OCI-LY7 (cell line): ENCODE measurements around the gene HPSE2. TPM values are rescaled to one million over a fixed set of nuclear protein-coding genes. Genes with fewer than 3 reads are reported as not detected.

Source experiments
- BruUV-seq: library from RNA; stranded (reverse); fragments of 400-500 nt; replicated peaks from 2 replicates; lab custom pipeline; 2021; lab: Mats Ljungman, UMichigan
- CTCF ChIA-PET: fragments of 300-600 bp; sonication (Branson Sonifier 250); formaldehyde crosslinking; loops from one replicate; lab custom pipeline; 2022; ENCODE audit warnings: antibody characterized with exemption; ENCODE audit not compliant: unreplicated experiment; lab: Charles Lee
- POLR2A ChIA-PET: fragments of 300-600 bp; sonication (Branson Sonifier 250); formaldehyde crosslinking; loops from one replicate; lab custom pipeline; 2022; ENCODE audit warnings: antibody characterized with exemption; lab: Charles Lee
- DNase-seq: peaks from one replicate; pipeline ENCODE4 v3.0.0-alpha.2; 2015; ENCODE audit warnings: low spot score
- H2AFZ ChIP-seq: fragments of 200-600 bp; sonication (generic), shearing (Covaris generic); 2 replicates; pipeline ENCODE4 v1.6.1; 2014; ENCODE audit warnings: mild to moderate bottlenecking, antibody characterized with exemption, low read length, moderate library complexity
- H3K27ac ChIP-seq: fragments of 200-600 bp; sonication (generic); 2 replicates; pipeline ENCODE4 v1.5.1; 2014; ENCODE audit warnings: mixed run types, low read depth, mild to moderate bottlenecking, moderate library complexity, low read length, inconsistent platforms; ENCODE audit not compliant: poor library complexity, severe bottlenecking
- H3K36me3 ChIP-seq: fragments of 200-600 bp; sonication (generic); 2 replicates; pipeline ENCODE4 v1.6.1; 2014; ENCODE audit warnings: mild to moderate bottlenecking, antibody characterized with exemption, low read length, moderate library complexity, mixed read lengths; ENCODE audit not compliant: insufficient read depth
- H3K4me1 ChIP-seq: fragments of 200-600 bp; sonication (generic); 2 replicates; pipeline ENCODE4 v1.5.1; 2014; ENCODE audit warnings: mild to moderate bottlenecking, low read length; ENCODE audit not compliant: insufficient read depth, poor library complexity, severe bottlenecking
- H3K4me2 ChIP-seq: fragments of 200-600 bp; sonication (generic); 2 replicates; pipeline ENCODE4 v1.6.1; 2014; ENCODE audit warnings: mild to moderate bottlenecking, low read length
- H3K4me3 ChIP-seq: fragments of 200-600 bp; sonication (generic); 2 replicates; pipeline ENCODE4 v1.5.1; 2014; ENCODE audit warnings: mild to moderate bottlenecking, low read depth, low read length; ENCODE audit not compliant: poor library complexity, severe bottlenecking
- H3K79me2 ChIP-seq: fragments of 200-600 bp; sonication (generic); 2 replicates; pipeline ENCODE4 v1.6.1; 2016; ENCODE audit warnings: low read depth, mild to moderate bottlenecking, low read length, moderate library complexity, mixed read lengths; ENCODE audit not compliant: insufficient read depth
- H3K9me2 ChIP-seq: fragments of 200-600 bp; sonication (generic); 2 replicates; pipeline ENCODE4 v1.6.1; 2016; ENCODE audit warnings: mild to moderate bottlenecking, low read length, mixed read lengths; ENCODE audit not compliant: insufficient read depth
- H3K9me3 ChIP-seq: fragments of 200-600 bp; sonication (generic); 2 replicates; pipeline ENCODE4 v1.6.1; 2014; ENCODE audit warnings: mild to moderate bottlenecking, mixed run types, low read length, mixed read lengths
- H4K20me1 ChIP-seq: fragments of 200-600 bp; sonication (generic); 2 replicates; pipeline ENCODE4 v1.6.1; 2014; ENCODE audit warnings: mild to moderate bottlenecking, antibody characterized with exemption, low read length, moderate library complexity, mixed read lengths; ENCODE audit not compliant: insufficient read depth
- EZH2phosphoT487 ChIP-seq: fragments of 200-600 bp; sonication (generic); IDR thresholded peaks from 2 replicates; pipeline ENCODE4 v1.6.1; 2018; ENCODE audit warnings: low read depth, borderline replicate concordance, mild to moderate bottlenecking, mixed run types, antibody characterized with exemption, low read length, moderate library complexity, mixed read lengths
- intact Hi-C: fragments of 100-400 bp; cut with micrococcal nuclease; formaldehyde crosslinking; loops from one replicate; pipeline ENCODE4 v1.10.0; 2022; ENCODE audit not compliant: unreplicated experiment
- total RNA-seq, 2 experiments: library from RNA; depleted of rRNA in 1 of 2; stranded (reverse); fragments of >200 nt in 1 of 2; shearing (Covaris generic) in 1 of 2; gene quantifications; 2 replicates each; pipeline ENCODE4 v1.2.3, GENCODE V29; 2014 to 2022
- TF ChIP-seq, protein P1 (sequence below): fragments of 200-600 bp; sonication (generic); conservative IDR thresholded peaks from 2 replicates; pipeline ENCODE4 v1.5.1; 2014; ENCODE audit warnings: mild to moderate bottlenecking, antibody characterized with exemption, low read length, moderate library complexity, mixed read lengths

The HPSE2 gene
- total RNA-seq, 2 experiments from 2014 or later = not detected

DNA sequence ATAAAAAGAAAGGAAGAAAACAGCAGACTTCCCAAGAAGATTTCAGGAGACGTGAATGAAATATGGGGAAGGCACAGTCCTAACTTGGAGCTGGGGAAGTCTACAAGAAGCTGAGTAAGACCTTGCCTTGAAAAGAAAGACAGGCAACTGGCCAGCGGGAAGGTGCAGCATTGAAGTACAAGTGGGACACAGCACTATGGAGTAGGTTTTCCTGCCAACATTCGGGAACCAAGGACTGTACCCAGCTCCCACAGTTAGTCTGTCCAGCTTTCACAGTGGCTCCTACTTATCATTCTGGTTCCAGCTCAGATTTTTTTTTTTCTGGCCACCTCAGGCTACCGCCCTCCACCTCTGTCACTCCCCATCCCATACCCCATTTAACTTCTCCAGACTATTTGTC is 798.9 kb downstream of the HPSE2 start:
- Histone ChIP-seq H3K4me2 (no peak overlapping the region), H3K36me3 (peaks cover 84% of the 10 kb centered on the region), H3K79me2 (no peaks in the 10 kb centered on the region), H4K20me1 (no peaks in the 10 kb centered on the region), H2AFZ (no peak overlapping the region), H3K4me1 (no peaks in the 10 kb centered on the region), H3K27ac (no peak overlapping the region), H3K9me3 (peaks cover 5% of the 10 kb centered on the region; the same call in 1 of the 2 replicates), H3K9me2 (no peaks in the 10 kb centered on the region), H3K4me3 (no peak overlapping the region)
- TF ChIP-seq, protein P1, sequence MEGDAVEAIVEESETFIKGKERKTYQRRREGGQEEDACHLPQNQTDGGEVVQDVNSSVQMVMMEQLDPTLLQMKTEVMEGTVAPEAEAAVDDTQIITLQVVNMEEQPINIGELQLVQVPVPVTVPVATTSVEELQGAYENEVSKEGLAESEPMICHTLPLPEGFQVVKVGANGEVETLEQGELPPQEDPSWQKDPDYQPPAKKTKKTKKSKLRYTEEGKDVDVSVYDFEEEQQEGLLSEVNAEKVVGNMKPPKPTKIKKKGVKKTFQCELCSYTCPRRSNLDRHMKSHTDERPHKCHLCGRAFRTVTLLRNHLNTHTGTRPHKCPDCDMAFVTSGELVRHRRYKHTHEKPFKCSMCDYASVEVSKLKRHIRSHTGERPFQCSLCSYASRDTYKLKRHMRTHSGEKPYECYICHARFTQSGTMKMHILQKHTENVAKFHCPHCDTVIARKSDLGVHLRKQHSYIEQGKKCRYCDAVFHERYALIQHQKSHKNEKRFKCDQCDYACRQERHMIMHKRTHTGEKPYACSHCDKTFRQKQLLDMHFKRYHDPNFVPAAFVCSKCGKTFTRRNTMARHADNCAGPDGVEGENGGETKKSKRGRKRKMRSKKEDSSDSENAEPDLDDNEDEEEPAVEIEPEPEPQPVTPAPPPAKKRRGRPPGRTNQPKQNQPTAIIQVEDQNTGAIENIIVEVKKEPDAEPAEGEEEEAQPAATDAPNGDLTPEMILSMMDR = no peak
- no peak for TF ChIP-seq EZH2phosphoT487
- intact Hi-C loops = no loop called here
- no TSS peak for BruUV-seq
- ChIA-PET CTCF (no interaction called here), POLR2A (interaction anchor here (2.1 kb wide), 1 partner anchor 9 kb away, joined by 7 read pairs; the partner anchor contains the start of gene HPS1)
- DNase-seq = no peak

DNA sequence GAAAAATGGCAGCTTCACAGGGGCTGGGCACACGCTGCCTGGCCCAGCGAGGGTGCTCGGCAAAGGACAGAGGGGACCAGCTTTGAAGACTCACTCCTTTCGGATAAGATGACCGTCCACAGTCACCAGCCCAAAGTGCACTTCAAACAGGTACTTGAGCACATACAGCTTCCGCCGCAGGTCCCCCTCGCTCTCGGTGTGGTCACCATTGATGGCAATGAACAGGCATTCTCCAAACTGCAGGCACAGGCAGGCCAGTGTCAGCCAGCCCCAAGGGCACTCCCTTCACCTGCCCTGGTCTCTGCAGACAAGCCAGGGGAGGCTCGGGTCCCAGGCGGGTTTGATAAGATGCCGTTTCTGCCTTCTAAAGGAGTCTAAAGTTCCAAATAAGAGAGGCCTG is 800.5 kb downstream of the HPSE2 start:
- CTCF ChIA-PET = no interaction called here
- no peak overlapping the region for H3K4me3 ChIP-seq
- BruUV-seq = no TSS peak
- intact Hi-C loops = no loop called here
- H3K79me2 ChIP-seq = no peaks in the 10 kb centered on the region
- H3K9me2 ChIP-seq = no peaks in the 10 kb centered on the region
- no peak for TF ChIP-seq EZH2phosphoT487
- TF ChIP-seq, protein P1 = no peak
- no peak for DNase-seq
- H3K4me1 ChIP-seq = no peaks in the 10 kb centered on the region
- H3K36me3 ChIP-seq = peaks cover 84% of the 10 kb centered on the region
- peaks cover 5% of the 10 kb centered on the region; the same call in 1 of the 2 replicates for H3K9me3 ChIP-seq
- POLR2A ChIA-PET = interaction anchor here (2.1 kb wide), 1 partner anchor 11 kb away, joined by 7 read pairs; the partner anchor contains the start of gene HPS1
- no peak overlapping the region for H3K4me2 ChIP-seq
- no peak overlapping the region for H3K27ac ChIP-seq
- no peak overlapping the region for H2AFZ ChIP-seq
- H4K20me1 ChIP-seq = no peaks in the 10 kb centered on the region

DNA sequence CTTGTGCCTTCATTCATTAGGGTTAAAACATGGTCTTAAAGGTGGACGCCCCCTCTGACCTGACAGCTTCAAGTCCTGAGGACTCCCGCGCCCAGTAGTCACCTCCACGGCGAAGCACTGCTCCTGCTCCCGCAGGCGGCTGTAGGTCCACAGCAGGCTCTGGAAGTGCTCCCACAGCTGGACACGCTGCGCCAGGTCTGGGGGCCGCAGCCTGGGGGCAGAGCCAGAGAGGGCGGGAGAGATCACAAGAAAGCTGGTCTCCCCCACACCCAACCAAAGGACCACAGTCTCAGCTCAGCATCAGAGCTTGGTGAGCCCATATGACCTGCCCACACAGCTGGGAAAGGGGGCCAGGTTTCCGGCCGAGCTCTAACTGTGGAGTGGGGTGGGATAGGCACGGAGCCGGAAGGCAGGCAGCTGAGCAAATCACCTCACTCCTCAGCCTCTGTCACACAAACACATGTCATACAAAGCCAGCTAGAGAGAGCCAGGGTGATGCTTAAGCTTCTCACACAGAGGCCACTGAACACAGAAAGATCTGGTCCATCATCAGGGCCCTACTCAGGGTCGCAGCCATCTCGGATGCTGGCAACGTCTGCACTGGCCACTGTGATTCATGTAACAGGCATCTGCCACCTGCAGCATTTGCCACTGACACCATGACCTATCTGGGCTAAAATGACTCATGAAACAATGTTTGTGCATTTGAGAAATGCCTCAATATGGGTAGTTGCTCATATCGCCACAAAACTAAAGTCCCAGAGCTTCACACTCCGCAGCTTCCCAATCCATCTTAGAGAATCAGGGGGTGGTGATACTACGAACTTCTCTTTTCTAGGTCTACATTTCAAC is 801.5 kb downstream of the HPSE2 start:
- no peak for DNase-seq
- Histone ChIP-seq H2AFZ (no peak overlapping the region), H4K20me1 (no peaks in the 10 kb centered on the region), H3K9me3 (peaks cover 5% of the 10 kb centered on the region; the same call in 1 of the 2 replicates), H3K36me3 (peaks cover 84% of the 10 kb centered on the region), H3K4me2 (no peak overlapping the region), H3K4me3 (no peak overlapping the region), H3K4me1 (no peaks in the 10 kb centered on the region), H3K27ac (no peak overlapping the region), H3K9me2 (no peaks in the 10 kb centered on the region), H3K79me2 (no peaks in the 10 kb centered on the region)
- ChIA-PET CTCF (interaction anchor here (0.8 kb wide), 1 partner anchor 9 kb away, joined by 3 read pairs; no protein-coding TSS in a partner anchor), POLR2A (no interaction called here)
- BruUV-seq = no TSS peak
- TF ChIP-seq, protein P1 = no peak
- no peak for TF ChIP-seq EZH2phosphoT487
- intact Hi-C loops = no loop called here
